IMR-90 (cell line): Measurements from ENCODE around the gene SRC. TPM values are rescaled to one million over a fixed set of nuclear protein-coding genes. Genes with fewer than 3 reads are reported as not detected.

Experiments used
- ATAC-seq: fragments of 200-7000 bp; cut with Tn5 transposase; 2 replicates; pipeline ENCODE4 v1.9.1; 2020; ENCODE audit warnings: low read depth, mild to moderate bottlenecking, moderate library complexity
- Bru-seq: library from RNA; stranded (reverse); fragments of 400-500 nt; gene quantifications from one replicate; lab custom pipeline; 2021; lab: Mats Ljungman, UMichigan
- BruChase-seq, 2 experiments: library from RNA; stranded (reverse); fragments of 400-500 nt; gene quantifications; one replicate each; lab custom pipeline; 2021; lab: Mats Ljungman, UMichigan
- BruUV-seq: library from RNA; stranded (reverse); fragments of 400-500 nt; replicated peaks from 2 replicates; lab custom pipeline; 2021; lab: Mats Ljungman, UMichigan
- CTCF ChIA-PET: fragments of 300-600 bp; formaldehyde crosslinking; extraction: SDS; loops from one replicate; lab custom pipeline; 2021; ENCODE audit warnings: antibody characterized with exemption; lab: Yijun Ruan, JAX
- POLR2A ChIA-PET: fragments of 300-600 bp; sonication (Branson Sonifier 250); formaldehyde crosslinking; loops from one replicate; lab custom pipeline; 2022; ENCODE audit warnings: antibody characterized with exemption; ENCODE audit not compliant: unreplicated experiment; lab: Charles Lee
- DNase-seq: peaks from one replicate; pipeline ENCODE4 v3.0.0; 2013
- H2AFZ ChIP-seq: replicated peaks from 2 replicates; pipeline ENCODE3; 2013; ENCODE audit warnings: low read length, mild to moderate bottlenecking; ENCODE audit not compliant: poor library complexity
- H2AK5ac ChIP-seq: 2 replicates; pipeline ENCODE4 v1.6.1; 2013; ENCODE audit warnings: low read depth, low read length, inconsistent platforms
- H2AK9ac ChIP-seq: replicated peaks from 2 replicates; pipeline ENCODE3; 2013; ENCODE audit warnings: mild to moderate bottlenecking, low read depth, low read length, moderate library complexity; ENCODE audit not compliant: poor library complexity
- H2BK120ac ChIP-seq: 2 replicates; pipeline ENCODE4 v1.6.1; 2013; ENCODE audit warnings: low read depth, low read length, inconsistent platforms
- H2BK15ac ChIP-seq: 3 replicates; pipeline ENCODE4 v1.6.1; 2013; ENCODE audit warnings: low read depth, low read length, inconsistent platforms
- H2BK20ac ChIP-seq: 2 replicates; pipeline ENCODE4 v1.6.1; 2013; ENCODE audit warnings: low read depth, mild to moderate bottlenecking, inconsistent platforms, low read length, moderate library complexity
- H2BK5ac ChIP-seq: 2 replicates; pipeline ENCODE4 v1.6.1; 2013; ENCODE audit warnings: mild to moderate bottlenecking, low read depth, low read length, inconsistent platforms; ENCODE audit not compliant: poor library complexity, severe bottlenecking
- H3K14ac ChIP-seq: replicated peaks from 2 replicates; pipeline ENCODE4 v1.6.1; 2013; ENCODE audit warnings: low read depth, low read length, inconsistent platforms
- H3K18ac ChIP-seq: 2 replicates; pipeline ENCODE4 v1.6.1; 2013; ENCODE audit warnings: low read depth, low read length, control low read depth
- H3K23ac ChIP-seq: 2 replicates; pipeline ENCODE4 v1.6.1; 2013; ENCODE audit warnings: low read depth, low read length, inconsistent platforms
- H3K27ac ChIP-seq: 2 replicates; pipeline ENCODE4 v1.5.1; 2013; ENCODE audit warnings: mild to moderate bottlenecking, control low read depth, low read length; ENCODE audit not compliant: insufficient read depth
- H3K27me3 ChIP-seq: 2 replicates; pipeline ENCODE4 v1.6.1; 2013; ENCODE audit warnings: low read length; ENCODE audit not compliant: control insufficient read depth, insufficient read depth
- H3K36me3 ChIP-seq: 2 replicates; pipeline ENCODE4 v1.6.1; 2013; ENCODE audit warnings: low read length, mixed read lengths; ENCODE audit not compliant: control insufficient read depth, insufficient read depth
- H3K4ac ChIP-seq: 2 replicates; pipeline ENCODE4 v1.6.1; 2013; ENCODE audit warnings: low read depth, low read length, inconsistent platforms
- H3K4me1 ChIP-seq: 2 replicates; pipeline ENCODE4 v1.6.1; 2013; ENCODE audit warnings: low read length, mixed read lengths; ENCODE audit not compliant: control insufficient read depth, insufficient read depth
- H3K4me2 ChIP-seq: 2 replicates; pipeline ENCODE4 v1.6.1; 2013; ENCODE audit warnings: low read depth, mild to moderate bottlenecking, control low read depth, low read length, moderate library complexity
- H3K4me3 ChIP-seq: 2 replicates; pipeline ENCODE4 v1.5.1; 2013; ENCODE audit warnings: low read depth, mild to moderate bottlenecking, control low read depth, low read length, moderate library complexity; ENCODE audit not compliant: insufficient read depth
- H3K56ac ChIP-seq: 2 replicates; pipeline ENCODE4 v1.6.1; 2013; ENCODE audit warnings: low read length, inconsistent platforms; ENCODE audit not compliant: insufficient read depth; ENCODE audit errors: extremely low read depth
- H3K79me1 ChIP-seq, 2 experiments: 2 replicates each; pipeline ENCODE4 v1.6.1; 2013; ENCODE audit warnings: low read length in 2 of 2, inconsistent platforms in 1 of 2, low read depth in 1 of 2
- H3K9ac ChIP-seq: 2 replicates; pipeline ENCODE4 v1.6.1; 2013; ENCODE audit warnings: low read depth, low read length, control low read depth
- H3K9me1 ChIP-seq: 2 replicates; pipeline ENCODE4 v1.6.1; 2013; ENCODE audit warnings: low read length, inconsistent platforms; ENCODE audit not compliant: insufficient read depth
- H3K9me3 ChIP-seq: 2 replicates; pipeline ENCODE4 v1.6.1; 2013; ENCODE audit warnings: low read length; ENCODE audit not compliant: control insufficient read depth, insufficient read depth
- H4K20me1 ChIP-seq: 2 replicates; pipeline ENCODE4 v1.6.1; 2013; ENCODE audit warnings: low read length, inconsistent platforms; ENCODE audit not compliant: insufficient read depth
- H4K5ac ChIP-seq: 2 replicates; pipeline ENCODE4 v1.6.1; 2013; ENCODE audit warnings: mild to moderate bottlenecking, low read depth, low read length, control low read depth
- H4K8ac ChIP-seq, 2 experiments: 2 replicates each; pipeline ENCODE4 v1.6.1; 2013; ENCODE audit warnings: low read depth in 2 of 2, low read length in 2 of 2, control low read depth in 1 of 2, inconsistent platforms in 1 of 2
- H4K91ac ChIP-seq: 2 replicates; pipeline ENCODE4 v1.6.1; 2013; ENCODE audit warnings: low read depth, low read length, inconsistent platforms; ENCODE audit not compliant: insufficient read depth
- MAFK ChIP-seq: IDR thresholded peaks from 2 replicates; pipeline ENCODE4 v1.6.1; 2012; ENCODE audit warnings: low read depth, low read length, improper control_type of control experiment
- MAZ ChIP-seq: IDR thresholded peaks from 2 replicates; pipeline ENCODE4 v1.6.1; 2012; ENCODE audit warnings: low read depth, mild to moderate bottlenecking, low read length, improper control_type of control experiment, moderate library complexity, borderline replicate concordance
- POLR2A ChIP-seq: IDR thresholded peaks from 2 replicates; pipeline ENCODE4 v1.6.1; 2012; ENCODE audit warnings: mild to moderate bottlenecking, low read depth, low read length
- WGBS, 2 experiments: methylation state at CpG; one replicate each; pipeline versions ENCODE4 v1.1.5 to v1.1.7; 2013; ENCODE audit warnings: missing lambda C conversion rate in 2 of 2; ENCODE audit not compliant: insufficient read length in 1 of 2; ENCODE audit errors: extremely low coverage in 2 of 2; 5-methylcytosine and 5-hydroxymethylcytosine counted together
- dilution Hi-C: fragments of 300-500 bp; cut with HindIII; formaldehyde crosslinking; loops from one replicate; pipeline ENCODE4 v1.14.3; 2018; ENCODE audit warnings: low sequenced_read_pairs; ENCODE audit not compliant: unreplicated experiment
- in situ Hi-C: fragments of 300-500 bp; cut with MboI; formaldehyde crosslinking; loops from 3 replicates; pipeline ENCODE4 v1.14.3; 2019; ENCODE audit warnings: low sequenced_read_pairs, inconsistent platforms, mixed read lengths
- intact Hi-C: fragments of 100-400 bp; cut with micrococcal nuclease; formaldehyde crosslinking; loops from 2 replicates; pipeline ENCODE4 v1.10.0; 2022
- long read RNA-seq: library from polyadenylated mRNA; unstranded; transcript quantifications from one replicate; pipeline ENCODE4 v2.0.0, GENCODE V29; 2021; ENCODE audit not compliant: unreplicated experiment
- polyA plus RNA-seq, 3 experiments: library from polyadenylated mRNA; depleted of rRNA; stranded (reverse); fragments of >200 nt; gene quantifications; 2 replicates each; pipeline ENCODE4 v1.2.3, GENCODE V29; 2012; ENCODE audit warnings: low replicate concordance in 1 of 3
- total RNA-seq: library from RNA; depleted of rRNA; stranded (reverse); fragments of >200 nt; gene quantifications from 2 replicates; pipeline ENCODE4 v1.2.3, GENCODE V29; 2012; rRNA removed

The SRC gene
- total RNA-seq: 6.7 and 7.0 TPM in 2 replicates
- polyA plus RNA-seq (2012; rRNA removed): 19.8 and 24.2 TPM in 2 replicates
- polyA plus RNA-seq (2012; cell fraction: cytosol; rRNA removed): 10.7 and 21.0 TPM in 2 replicates
- polyA plus RNA-seq (2012; cell fraction: nucleus; rRNA removed; ENCODE audit: low replicate concordance): 66.9 and 101 TPM in 2 replicates
- percentile 68 among the genes with signal in this experiment for Bru-seq, nascent RNA
- BruChase-seq, experiment 1, labeled RNA remaining after a 6-hour chase: percentile 66 among the genes with signal in this experiment
- BruChase-seq, experiment 2, labeled RNA remaining after a 2-hour chase: percentile 66 among the genes with signal in this experiment
- long read RNA-seq, partial matches to known transcripts: 2 of 5 reads
- long read RNA-seq, other reads (novel, unspliced or antisense): 3 of 5 reads

GRCh38 chr20:37345339-37346235 lies at the start of gene SRC:
Gene SRC (plus strand): TSS chr20:37346140. CDS start chr20:37384154, 38,014 bp downstream.
- Histone ChIP-seq H2BK5ac (peak within 1 kb of the TSS; percentile 57), H3K4me1 (peaks cover 13% of the 10 kb centered on the region), H3K4me2 (peak within 1 kb of the TSS; percentile 90), H2AK9ac (peak within 1 kb of the TSS; percentile 98), H3K4ac (peak within 1 kb of the TSS; percentile 97), H3K27ac (peak within 1 kb of the TSS; percentile 55), H4K5ac (peak within 1 kb of the TSS; percentile 97), H3K14ac (peak within 1 kb of the TSS; percentile 88), H3K56ac (peak within 1 kb of the TSS; percentile 54; the same call in 1 of the 2 replicates), H2AFZ (peak within 1 kb of the TSS; percentile 92), H3K36me3 (peaks cover 2% of the 10 kb centered on the region; the same call in 1 of the 2 replicates), H3K18ac (peak within 1 kb of the TSS; percentile 63), H3K4me3 (peak within 1 kb of the TSS; percentile 70), H3K9me1 (peaks cover 22% of the 10 kb centered on the region), H3K9me3 (no peaks in the 10 kb centered on the region), H3K9ac (peak within 1 kb of the TSS; percentile 85), H2BK20ac (0 out of 2 replicates have a peak within 1 kb of the TSS, but pooled peaks have one; percentile 66), H3K79me1 (peaks cover 19 to 50% of the 10 kb centered on the region in 2 experiments), H2BK120ac (peak within 1 kb of the TSS; percentile 28; the same call in 1 of the 2 replicates), H3K23ac (peak within 1 kb of the TSS; percentile 85; the same call in 1 of the 2 replicates), H4K20me1 (peaks cover 36% of the 10 kb centered on the region), H4K8ac (peak within 1 kb of the TSS; percentile 69 to 98), H2BK15ac (peak within 1 kb of the TSS; percentile 79; the same call in 1 of the 3 replicates), H2AK5ac (peak within 1 kb of the TSS; percentile 96), H3K27me3 (no peaks in the 10 kb centered on the region), H4K91ac (peak within 1 kb of the TSS; percentile 91; the same call in 1 of the 2 replicates)
- ChIA-PET CTCF (no interaction called here), POLR2A (interaction anchor here (0.7 kb wide), 1 partner anchor 177 kb away, joined by 11 read pairs; no protein-coding TSS in a partner anchor)
- intact Hi-C loops (no loop called here), in situ Hi-C loops (no loop called here), dilution Hi-C loops (no loop called here)
- DNase-seq (peak; percentile 60), ATAC-seq (peak; percentile 94)
- WGBS, 2 experiments: 0% methylated on average over 10 of the region's 63 CpGs; no CpG with 5 or more reads in 1 of the 2 experiments
- TF ChIP-seq MAFK: no peak
- peak; percentile 85; the same call in 1 of the 2 replicates for TF ChIP-seq MAZ
- TF ChIP-seq POLR2A: peak; percentile 93
- no TSS peak for BruUV-seq
